Dendritic cell treated with granulocyte-macrophage colony-stimulating factor and Interleukin-4, amounts not matched to agents 40 ng/mL and 50 ng/mL, for 4 days (primary cell): ENCODE results near the gene CNIH3.

ENCODE experiments used
- H3K27ac Mint-ChIP-seq: one replicate; pipeline ENCODE4 v1.8.0; 2022; ENCODE audit warnings: mild to moderate bottlenecking, mixed read lengths
- H3K27me3 Mint-ChIP-seq: one replicate; pipeline ENCODE4 v1.8.0; 2022; ENCODE audit warnings: mild to moderate bottlenecking, mixed read lengths
- H3K36me3 Mint-ChIP-seq: one replicate; pipeline ENCODE4 v1.8.0; 2022; ENCODE audit warnings: low read depth, mixed read lengths
- H3K4me1 Mint-ChIP-seq: one replicate; pipeline ENCODE4 v1.8.0; 2022; ENCODE audit warnings: low read depth, mixed read lengths
- H3K4me3 Mint-ChIP-seq: one replicate; pipeline ENCODE4 v1.8.0; 2022; ENCODE audit warnings: mild to moderate bottlenecking, moderate library complexity, mixed read lengths
- H3K9me3 Mint-ChIP-seq: one replicate; pipeline ENCODE4 v1.8.0; 2022; ENCODE audit warnings: mixed read lengths
- intact Hi-C: fragments of 100-400 bp; cut with micrococcal nuclease; formaldehyde crosslinking; loops from one replicate; pipeline ENCODE4 v1.15.0; 2022

The CNIH3 gene

GRCh38 chr1:224747578-224747977, 131.5 kb downstream of the CNIH3 start:
- Mint-ChIP-seq H3K4me3 (no peak overlapping the region), H3K27me3 (peaks cover 1% of the 10 kb centered on the region), H3K9me3 (no peaks in the 10 kb centered on the region), H3K27ac (no peak overlapping the region), H3K36me3 (no peaks in the 10 kb centered on the region), H3K4me1 (peaks cover 7% of the 10 kb centered on the region)
- intact Hi-C loops: no loop called here

GRCh38 chr1:224749916-224750315, 133.8 kb downstream of the CNIH3 start:
- no peaks in the 10 kb centered on the region for H3K9me3 Mint-ChIP-seq
- H3K4me1 Mint-ChIP-seq: peaks cover 7% of the 10 kb centered on the region
- intact Hi-C loops: no loop called here
- no peaks in the 10 kb centered on the region for H3K36me3 Mint-ChIP-seq
- peaks cover 1% of the 10 kb centered on the region for H3K27me3 Mint-ChIP-seq
- H3K27ac Mint-ChIP-seq: no peak overlapping the region
- no peak overlapping the region for H3K4me3 Mint-ChIP-seq

GRCh38 chr1:224751624-224752311, 135.7 kb downstream of the CNIH3 start:
- Mint-ChIP-seq H3K9me3 (no peaks in the 10 kb centered on the region), H3K27ac (no peak overlapping the region), H3K27me3 (peaks cover 4% of the 10 kb centered on the region), H3K4me3 (no peak overlapping the region), H3K36me3 (no peaks in the 10 kb centered on the region), H3K4me1 (peaks cover 7% of the 10 kb centered on the region)
- intact Hi-C loops: no loop called here

- intact Hi-C loops: no loop called here
- peaks cover 7% of the 10 kb centered on the region for H3K4me1 Mint-ChIP-seq
- H3K27ac Mint-ChIP-seq: no peak overlapping the region
- peaks cover 3% of the 10 kb centered on the region for H3K9me3 Mint-ChIP-seq
- H3K27me3 Mint-ChIP-seq: peaks cover 4% of the 10 kb centered on the region
- no peak overlapping the region for H3K4me3 Mint-ChIP-seq
- H3K36me3 Mint-ChIP-seq: no peaks in the 10 kb centered on the region
Observed at GRCh38 chr1:224753491-224753890, 137.4 kb downstream of the CNIH3 start.

GRCh38 chr1:224755586-224755985, 139.5 kb downstream of the CNIH3 start:
- Mint-ChIP-seq H3K27ac (no peak overlapping the region), H3K9me3 (peaks cover 18% of the 10 kb centered on the region), H3K36me3 (no peaks in the 10 kb centered on the region), H3K4me1 (peaks cover 7% of the 10 kb centered on the region), H3K4me3 (no peak overlapping the region), H3K27me3 (peaks cover 4% of the 10 kb centered on the region)
- intact Hi-C loops: no loop called here

GRCh38 chr1:224757508-224757907, 141.4 kb downstream of the CNIH3 start:
- H3K4me1 Mint-ChIP-seq: no peaks in the 10 kb centered on the region
- H3K27me3 Mint-ChIP-seq: peaks cover 3% of the 10 kb centered on the region
- no peak overlapping the region for H3K27ac Mint-ChIP-seq
- no peak overlapping the region for H3K4me3 Mint-ChIP-seq
- H3K9me3 Mint-ChIP-seq: peaks cover 18% of the 10 kb centered on the region
- H3K36me3 Mint-ChIP-seq: no peaks in the 10 kb centered on the region
- intact Hi-C loops: no loop called here

GRCh38 chr1:224759135-224759534, 143.0 kb downstream of the CNIH3 start:
- no peak overlapping the region for H3K4me3 Mint-ChIP-seq
- intact Hi-C loops: no loop called here
- no peaks in the 10 kb centered on the region for H3K4me1 Mint-ChIP-seq
- H3K27ac Mint-ChIP-seq: no peak overlapping the region
- H3K36me3 Mint-ChIP-seq: no peaks in the 10 kb centered on the region
- H3K27me3 Mint-ChIP-seq: peaks cover 6% of the 10 kb centered on the region
- H3K9me3 Mint-ChIP-seq: peaks cover 18% of the 10 kb centered on the region

GRCh38 chr1:224759681-224760091, 143.6 kb downstream of the CNIH3 start:
- H3K9me3 Mint-ChIP-seq: peaks cover 18% of the 10 kb centered on the region
- no peak overlapping the region for H3K4me3 Mint-ChIP-seq
- peaks cover 8% of the 10 kb centered on the region for H3K27me3 Mint-ChIP-seq
- no peaks in the 10 kb centered on the region for H3K4me1 Mint-ChIP-seq
- H3K36me3 Mint-ChIP-seq: no peaks in the 10 kb centered on the region
- intact Hi-C loops: no loop called here
- H3K27ac Mint-ChIP-seq: no peak overlapping the region

GRCh38 chr1:224760163-224760562, 144.0 kb downstream of the CNIH3 start:
- Mint-ChIP-seq H3K27me3 (peaks cover 8% of the 10 kb centered on the region), H3K27ac (no peak overlapping the region), H3K4me1 (no peaks in the 10 kb centered on the region), H3K9me3 (peaks cover 18% of the 10 kb centered on the region), H3K36me3 (no peaks in the 10 kb centered on the region), H3K4me3 (no peak overlapping the region)
- intact Hi-C loops: no loop called here

- Mint-ChIP-seq H3K27ac (no peak overlapping the region), H3K36me3 (no peaks in the 10 kb centered on the region), H3K4me3 (no peak overlapping the region), H3K27me3 (peaks cover 13% of the 10 kb centered on the region), H3K4me1 (no peaks in the 10 kb centered on the region), H3K9me3 (peaks cover 18% of the 10 kb centered on the region)
- intact Hi-C loops: no loop called here
Observed at GRCh38 chr1:224761245-224761644, 145.1 kb downstream of the CNIH3 start.

GRCh38 chr1:224762046-224762445, 145.9 kb downstream of the CNIH3 start:
- intact Hi-C loops: no loop called here
- H3K9me3 Mint-ChIP-seq: peaks cover 18% of the 10 kb centered on the region
- H3K36me3 Mint-ChIP-seq: no peaks in the 10 kb centered on the region
- H3K27me3 Mint-ChIP-seq: peaks cover 19% of the 10 kb centered on the region
- no peak overlapping the region for H3K4me3 Mint-ChIP-seq
- no peaks in the 10 kb centered on the region for H3K4me1 Mint-ChIP-seq
- no peak overlapping the region for H3K27ac Mint-ChIP-seq

GRCh38 chr1:224762701-224763100, 146.6 kb downstream of the CNIH3 start:
- Mint-ChIP-seq H3K36me3 (no peaks in the 10 kb centered on the region), H3K4me3 (no peak overlapping the region), H3K4me1 (no peaks in the 10 kb centered on the region), H3K27me3 (peaks cover 21% of the 10 kb centered on the region), H3K9me3 (peaks cover 18% of the 10 kb centered on the region), H3K27ac (no peak overlapping the region)
- intact Hi-C loops: no loop called here

- peaks cover 18% of the 10 kb centered on the region for H3K9me3 Mint-ChIP-seq
- H3K4me3 Mint-ChIP-seq: no peak overlapping the region
- intact Hi-C loops: no loop called here
- H3K4me1 Mint-ChIP-seq: no peaks in the 10 kb centered on the region
- peaks cover 21% of the 10 kb centered on the region for H3K27me3 Mint-ChIP-seq
- H3K27ac Mint-ChIP-seq: no peak overlapping the region
- H3K36me3 Mint-ChIP-seq: no peaks in the 10 kb centered on the region
Observed at GRCh38 chr1:224763126-224763775, 147.1 kb downstream of the CNIH3 start.

- no peak overlapping the region for H3K4me3 Mint-ChIP-seq
- no peaks in the 10 kb centered on the region for H3K4me1 Mint-ChIP-seq
- H3K36me3 Mint-ChIP-seq: no peaks in the 10 kb centered on the region
- no peak overlapping the region for H3K27ac Mint-ChIP-seq
- H3K9me3 Mint-ChIP-seq: no peaks in the 10 kb centered on the region
- H3K27me3 Mint-ChIP-seq: peaks cover 21% of the 10 kb centered on the region
- intact Hi-C loops: no loop called here
Observed at GRCh38 chr1:224766266-224766665, 150.1 kb downstream of the CNIH3 start.

- no peak overlapping the region for H3K4me3 Mint-ChIP-seq
- H3K27me3 Mint-ChIP-seq: peaks cover 26% of the 10 kb centered on the region
- no peaks in the 10 kb centered on the region for H3K9me3 Mint-ChIP-seq
- intact Hi-C loops: no loop called here
- H3K36me3 Mint-ChIP-seq: no peaks in the 10 kb centered on the region
- H3K27ac Mint-ChIP-seq: no peak overlapping the region
- no peaks in the 10 kb centered on the region for H3K4me1 Mint-ChIP-seq
Observed at GRCh38 chr1:224767031-224767430, 150.9 kb downstream of the CNIH3 start.
